ENCODE data around the gene DYNLL2. TPM values are rescaled to one million over a fixed set of nuclear protein-coding genes. Genes with fewer than 3 reads are reported as not detected.

The DYNLL2 gene
- total and polyA plus RNA-seq, 9 of the 15 experiments (the other 6 are each of a cell fraction or from before 2014, with no cell fraction given) = 1.8 to 24.5 (median 13.0) TPM

- TF ChIP-seq, protein P1, sequence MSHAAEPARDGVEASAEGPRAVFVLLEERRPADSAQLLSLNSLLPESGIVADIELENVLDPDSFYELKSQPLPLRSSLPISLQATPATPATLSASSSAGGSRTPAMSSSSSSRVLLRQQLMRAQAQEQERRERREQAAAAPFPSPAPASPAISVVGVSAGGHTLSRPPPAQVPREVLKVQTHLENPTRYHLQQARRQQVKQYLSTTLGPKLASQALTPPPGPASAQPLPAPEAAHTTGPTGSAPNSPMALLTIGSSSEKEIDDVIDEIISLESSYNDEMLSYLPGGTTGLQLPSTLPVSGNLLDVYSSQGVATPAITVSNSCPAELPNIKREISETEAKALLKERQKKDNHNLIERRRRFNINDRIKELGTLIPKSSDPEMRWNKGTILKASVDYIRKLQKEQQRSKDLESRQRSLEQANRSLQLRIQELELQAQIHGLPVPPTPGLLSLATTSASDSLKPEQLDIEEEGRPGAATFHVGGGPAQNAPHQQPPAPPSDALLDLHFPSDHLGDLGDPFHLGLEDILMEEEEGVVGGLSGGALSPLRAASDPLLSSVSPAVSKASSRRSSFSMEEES (CRISPR knock-in tag; IDR thresholded peaks at IDR 0.05) = peak; percentile 77
- no peak for TF ChIP-seq CEBPG (CRISPR knock-in tag; IDR thresholded peaks at IDR 0.05)
- TF ChIP-seq CEBPG (tag; conservative IDR thresholded peaks at IDR 0.05 in 1 of 2, IDR thresholded peaks at IDR 0.05 in 1 of 2) = peak in 1 of 2 experiments; percentile 58; a peak in 1 of 4 replicates
- no peak for TF ChIP-seq RBFOX2 (IDR thresholded peaks at IDR 0.05; ENCODE audit: low read depth, low read length)
- TF ChIP-seq ZNF23 (CRISPR knock-in tag; IDR thresholded peaks at IDR 0.05) = no peak
Measured at GRCh38 chr17:58052945-58053715, 30.1 kb upstream of the DYNLL2 start (continued).

GRCh38 chr17:58054641-58055040, 28.6 kb upstream of the DYNLL2 start:
- Histone ChIP-seq H3K4me3 (no peak overlapping the region), H3K36me3 (ENCODE audit: control insufficient read depth, insufficient read depth, low read length) (no peaks in the 10 kb centered on the region), H3K9me3 (replicated peaks; ENCODE audit: control insufficient read depth, insufficient read depth, low read depth, low read length) (no peaks in the 10 kb centered on the region), H3K27ac (ENCODE audit: extremely low read depth, low read depth, low read length) (no peak overlapping the region), H3K79me2 (ENCODE audit: control insufficient read depth, insufficient read depth, low read length) (no peaks in the 10 kb centered on the region), H3K4me2 (ENCODE audit: insufficient read depth, low read length) (no peak overlapping the region), H4K20me1 (replicated peaks; ENCODE audit: control insufficient read depth, insufficient read depth, low read length) (no peaks in the 10 kb centered on the region), H3K4me1 (replicated peaks in 1 of 2; ENCODE audit: control insufficient read depth in 2 of 2, insufficient read depth in 2 of 2, low read length in 2 of 2) (no peaks in the 10 kb centered on the region), H3K27me3 (ENCODE audit: control insufficient read depth in 2 of 2, insufficient read depth in 2 of 2, low read length in 2 of 2) (peaks cover 19 to 23% of the 10 kb centered on the region in 2 experiments), H3K9me1 (ENCODE audit: control insufficient read depth, insufficient read depth, low read length) (no peaks in the 10 kb centered on the region), H2AFZ (ENCODE audit: low read depth, low read length) (no peak overlapping the region), H3K9ac (ENCODE audit: insufficient read depth in 1 of 2, low read depth in 2 of 2, low read length in 2 of 2) (peak overlapping the region in 1 of 2 experiments; percentile 43; a peak in 1 of 4 replicates)
- TF ChIP-seq ZNF512 (tag; IDR thresholded peaks at IDR 0.05) = no peak
- TF ChIP-seq, protein P2, sequence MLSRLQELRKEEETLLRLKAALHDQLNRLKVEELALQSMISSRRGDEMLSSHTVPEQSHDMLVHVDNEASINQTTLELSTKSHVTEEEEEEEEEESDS (CRISPR knock-in tag; IDR thresholded peaks at IDR 0.05) = no peak
- TF ChIP-seq ZNF316 (IDR thresholded peaks at IDR 0.05) = no peak
- TF ChIP-seq, protein P3, sequence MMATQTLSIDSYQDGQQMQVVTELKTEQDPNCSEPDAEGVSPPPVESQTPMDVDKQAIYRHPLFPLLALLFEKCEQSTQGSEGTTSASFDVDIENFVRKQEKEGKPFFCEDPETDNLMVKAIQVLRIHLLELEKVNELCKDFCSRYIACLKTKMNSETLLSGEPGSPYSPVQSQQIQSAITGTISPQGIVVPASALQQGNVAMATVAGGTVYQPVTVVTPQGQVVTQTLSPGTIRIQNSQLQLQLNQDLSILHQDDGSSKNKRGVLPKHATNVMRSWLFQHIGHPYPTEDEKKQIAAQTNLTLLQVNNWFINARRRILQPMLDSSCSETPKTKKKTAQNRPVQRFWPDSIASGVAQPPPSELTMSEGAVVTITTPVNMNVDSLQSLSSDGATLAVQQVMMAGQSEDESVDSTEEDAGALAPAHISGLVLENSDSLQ (IDR thresholded peaks at IDR 0.05) = peak; percentile 21; the same call in 1 of the 2 replicates
- TF ChIP-seq FOXA1 (IDR thresholded peaks at IDR 0.05; ENCODE audit: borderline replicate concordance) = no peak
- CTCF ChIA-PET (ENCODE audit: low intra/inter-chr PET ratio) = no interaction called here
- POLR2A ChIA-PET = interaction anchor here (1.0 kb wide), 1 partner anchor 24 kb away, joined by 4 read pairs; no protein-coding TSS in a partner anchor
- DNase-seq (ENCODE audit: extremely low read depth in 1 of 4, low spot score in 3 of 4) (no peak), ATAC-seq (no peak), FAIRE-seq (no peak)
- in situ Hi-C loops (cut with MboI) (no loop called here), intact Hi-C loops (cut with micrococcal nuclease) (no loop called here)
- no TSS peak for BruUV-seq (replicated peaks)
- 5% methylated on average over 6 of the region's 6 CpGs for WGBS (ENCODE audit: insufficient coverage, low coverage, missing lambda C conversion rate)
